K562 (cell line): Measurements from ENCODE around the gene PLEKHO1. TPM values are rescaled to one million over a fixed set of nuclear protein-coding genes. Genes with fewer than 3 reads are reported as not detected.

Experiments used
- ATAC-seq: fragments of 200-7000 bp; cut with Tn5 transposase; 3 replicates; pipeline ENCODE4 v1.9.1; 2020; ENCODE audit warnings: moderate library complexity
- BruUV-seq: library from RNA; stranded (reverse); fragments of 400-500 nt; replicated peaks from 2 replicates; lab custom pipeline; 2021; lab: Mats Ljungman, UMichigan
- CTCF ChIA-PET: fragments of 300-600 bp; formaldehyde crosslinking; extraction: SDS; loops from one replicate; lab custom pipeline; 2021; ENCODE audit warnings: low intra/inter-chr PET ratio; lab: Yijun Ruan, JAX
- POLR2A ChIA-PET: fragments of 300-600, 350-650 bp; sonication (Branson Sonifier 250); formaldehyde crosslinking; extraction: SDS; loops from one replicate; lab custom pipeline; 2021; ENCODE audit warnings: antibody characterized with exemption, inconsistent platforms; lab: Yijun Ruan, JAX
- DNase-seq, 4 experiments: peaks; one replicate each; pipeline versions ENCODE4 v3.0.0 to v3.0.0-alpha.2; 2011 to 2018; ENCODE audit warnings: low spot score in 3 of 4, mixed read lengths in 3 of 4; ENCODE audit errors: extremely low read depth in 1 of 4
- FAIRE-seq: peaks from 2 replicates; lab custom pipeline; 2011; peaks lifted over from hg19 to GRCh38; lab: Jason Lieb, UNC
- H2AFZ ChIP-seq: 2 replicates; pipeline ENCODE4 v1.6.0; 2011; ENCODE audit warnings: low read depth, low read length, control low read depth, inconsistent platforms
- H3K27ac ChIP-seq: fragments of 200-600 bp; 3 replicates; pipeline ENCODE4 v1.8.0; 2011; ENCODE audit warnings: low read depth, mild to moderate bottlenecking, control low read depth, inconsistent platforms, low read length, moderate library complexity, mixed read lengths; ENCODE audit errors: extremely low read depth
- H3K27me3 ChIP-seq, 2 experiments: fragments of 300-600 bp in 1 of 2; 2 replicates in 1 of 2; 3 replicates in 1 of 2; pipeline versions ENCODE4 v1.6.0 to v1.8.0; 2011; ENCODE audit warnings: inconsistent platforms in 2 of 2, low read length in 2 of 2, mild to moderate bottlenecking in 1 of 2, mixed read lengths in 1 of 2, moderate library complexity in 1 of 2; ENCODE audit not compliant: control insufficient read depth in 2 of 2, insufficient read depth in 2 of 2
- H3K36me3 ChIP-seq: fragments of 300-600 bp; 3 replicates; pipeline ENCODE4 v1.8.0; 2011; ENCODE audit warnings: mild to moderate bottlenecking, low read length, inconsistent platforms; ENCODE audit not compliant: control insufficient read depth, insufficient read depth
- H3K4me1 ChIP-seq, 2 experiments: fragments of 200-600 bp in 1 of 2; replicated peaks in 1 of 2; 2 replicates in 1 of 2; 3 replicates in 1 of 2; pipeline versions ENCODE4 v1.5.1 to v1.8.0; 2011; ENCODE audit warnings: inconsistent platforms in 2 of 2, low read length in 2 of 2, mild to moderate bottlenecking in 1 of 2, mixed read lengths in 1 of 2, moderate library complexity in 1 of 2; ENCODE audit not compliant: control insufficient read depth in 2 of 2, insufficient read depth in 2 of 2
- H3K4me2 ChIP-seq: 2 replicates; pipeline ENCODE4 v1.6.1; 2011; ENCODE audit warnings: low read length, control low read depth, inconsistent platforms, mixed read lengths; ENCODE audit not compliant: insufficient read depth
- H3K4me3 ChIP-seq: fragments of 200-600 bp; sonication (generic), shearing (Covaris generic); 2 replicates; pipeline ENCODE4 v1.5.1; 2016; ENCODE audit warnings: control low read depth, inconsistent platforms
- H3K79me2 ChIP-seq: fragments of 200-600 bp; 3 replicates; pipeline ENCODE4 v1.8.0; 2011; ENCODE audit warnings: low read length, inconsistent platforms; ENCODE audit not compliant: control insufficient read depth, insufficient read depth
- H3K9ac ChIP-seq, 2 experiments: 2 replicates each; pipeline versions ENCODE4 v1.6.0 to v1.6.1; 2011; ENCODE audit warnings: low read depth in 2 of 2, low read length in 2 of 2, control low read depth in 1 of 2, inconsistent platforms in 1 of 2, mild to moderate bottlenecking in 1 of 2, mixed read lengths in 1 of 2; ENCODE audit not compliant: insufficient read depth in 1 of 2
- H3K9me1 ChIP-seq: one replicate; pipeline ENCODE4 v1.6.0; 2011; ENCODE audit warnings: inconsistent platforms, mild to moderate bottlenecking, low read length, moderate library complexity; ENCODE audit not compliant: control insufficient read depth, insufficient read depth
- H3K9me3 ChIP-seq: replicated peaks from 2 replicates; pipeline ENCODE4 v1.5.1; 2011; ENCODE audit warnings: low read depth, low read length, inconsistent platforms; ENCODE audit not compliant: control insufficient read depth, insufficient read depth
- H4K20me1 ChIP-seq: replicated peaks from 2 replicates; pipeline ENCODE4 v1.6.1; 2011; ENCODE audit warnings: low read length, inconsistent platforms, mixed read lengths; ENCODE audit not compliant: control insufficient read depth, insufficient read depth
- CCNT2 ChIP-seq: IDR thresholded peaks from 2 replicates; pipeline ENCODE4 v1.6.1; 2011; ENCODE audit warnings: borderline replicate concordance, low read depth, mild to moderate bottlenecking, moderate library complexity, mixed read lengths, low read length; ENCODE audit not compliant: insufficient read length; ENCODE audit errors: extremely low read depth
- FOXJ3 ChIP-seq: sonication (generic); formaldehyde crosslinking; IDR thresholded peaks from 2 replicates; pipeline ENCODE4 v1.4.0; 2020; ENCODE audit warnings: mild to moderate bottlenecking, missing genetic modification reagents
- FOXO4 ChIP-seq: fragments of 450-650 bp; formaldehyde crosslinking; IDR thresholded peaks from 2 replicates; pipeline ENCODE4 v1.4.0; 2020; ENCODE audit warnings: mild to moderate bottlenecking, moderate library complexity
- HSF4 ChIP-seq: fragments of 250-450 bp; sonication (Bioruptor Pico); IDR thresholded peaks from 2 replicates; pipeline ENCODE4 v2.1.2; 2022; ENCODE audit warnings: mild to moderate bottlenecking, moderate library complexity, borderline replicate concordance
- NONO ChIP-seq, 2 experiments: fragments of 200-400 bp in 1 of 2; fragments of 450-650 bp in 1 of 2; formaldehyde crosslinking in 1 of 2; IDR thresholded peaks; 2 replicates each; pipeline ENCODE4 v1.6.1; 2017; ENCODE audit warnings: low read depth in 2 of 2, mild to moderate bottlenecking in 2 of 2, moderate library complexity in 2 of 2, low read length in 1 of 2
- NR2C1 ChIP-seq, 2 experiments: fragments of 450-650 bp; IDR thresholded peaks; 2 replicates each; pipeline ENCODE4 v1.6.1; 2017; ENCODE audit warnings: mild to moderate bottlenecking in 2 of 2, antibody characterized with exemption in 1 of 2, inconsistent platforms in 1 of 2, missing compliant biosample characterization in 1 of 2, missing genetic modification characterization in 1 of 2
- RBFOX2 ChIP-seq: fragments of 200-400 bp; formaldehyde crosslinking; IDR thresholded peaks from 2 replicates; pipeline ENCODE4 v1.6.1; 2017; ENCODE audit warnings: low read depth, mild to moderate bottlenecking, low read length, moderate library complexity
- SRSF1 ChIP-seq: fragments of 200-400 bp; formaldehyde crosslinking; IDR thresholded peaks from 2 replicates; pipeline ENCODE4 v1.6.1; 2017; ENCODE audit warnings: mild to moderate bottlenecking, low read depth, low read length, moderate library complexity
- TRIM28 ChIP-seq: fragments of 450-650 bp; IDR thresholded peaks from 2 replicates; pipeline ENCODE4 v1.6.1; 2017
- WGBS: fragments of 100-300 bp; shearing (Covaris generic); methylation state at CpG from one replicate; pipeline ENCODE4 v1.1.6; 2016; ENCODE audit warnings: low coverage, mixed read lengths; ENCODE audit not compliant: insufficient coverage; ENCODE audit errors: missing lambda C conversion rate; 5-methylcytosine and 5-hydroxymethylcytosine counted together
- in situ Hi-C: fragments of 300-500 bp; cut with MboI; formaldehyde crosslinking; loops from 4 replicates; pipeline ENCODE4 v1.15.0; 2018; ENCODE audit warnings: inconsistent platforms, mixed read lengths
- intact Hi-C: fragments of 100-400 bp; cut with micrococcal nuclease; formaldehyde crosslinking; loops from 2 replicates; pipeline ENCODE4 v1.14.2; 2022
- polyA plus RNA-seq, 8 experiments: library from polyadenylated mRNA; depleted of rRNA in 4 of 8; stranded (reverse) in 5 of 8; unstranded in 3 of 8; fragments of >200 nt; fragmentation: Nextera tagmentation in 2 of 8; fragmentation: Illumina TruSeq in 1 of 8; extraction: Ambion mirVana in 2 of 8; extraction: Trizol in 1 of 8; gene quantifications; 2 replicates each; pipeline versions ENCODE4 v1.2.1 to v1.2.3, GENCODE V29; 2011 to 2014; ENCODE audit warnings: inconsistent platforms in 1 of 8, missing spikeins in 1 of 8
- total RNA-seq, 7 experiments: library from RNA; depleted of rRNA in 6 of 7; stranded (reverse); fragments of >200 nt in 6 of 7; fragmentation: Illumina TruSeq in 2 of 7; extraction: Trizol in 2 of 7; gene quantifications; 2 replicates each; pipeline versions ENCODE4 v1.2.1 to v1.2.3, GENCODE V29; 2011 to 2021; ENCODE audit warnings: low replicate concordance in 1 of 7

Gene PLEKHO1
- total and polyA plus RNA-seq, 9 of the 15 experiments (the other 6 are each of a cell fraction or from before 2014, with no cell fraction given) = 0.39 to 16.2 (median 9.6) TPM

- WGBS = 13% methylated on average over 33 of the region's 114 CpGs
- DNase-seq = peak; percentile 23 to 56 (median 42)
- TF ChIP-seq NR2C1 (IDR thresholded peaks at IDR 0.05) (no peak), NR2C1 (tag; IDR thresholded peaks at IDR 0.05) (no peak), HSF4 (no peak), FOXJ3 (no peak), SRSF1 (no peak), CCNT2 (peak; percentile 14), FOXO4 (CRISPR knock-in tag) (no peak), RBFOX2 (peak; percentile 3; the same call in 1 of the 2 replicates), NONO (IDR thresholded peaks at IDR 0.05; ENCODE audit: low read depth in 2 of 2, low read length in 1 of 2) (peak in 1 of 2 experiments; percentile 46; a peak in 1 of 4 replicates), TRIM28 (no peak)
Observed at GRCh38 chr1:150150133-150151021, 661 bp downstream of the PLEKHO1 start.

More at GRCh38 chr1:150150133-150151021, 661 bp downstream of the PLEKHO1 start:
- FAIRE-seq (no peak), ATAC-seq (peak; percentile 27)
- intact Hi-C loops = no loop called here
- POLR2A ChIA-PET = interaction anchor here (0.7 to 5.3 kb wide), 6 partner anchors 9 to 265 kb away, joined by 3 to 57 read pairs (median 3); no protein-coding TSS in a partner anchor
- H4K20me1 ChIP-seq = no peaks in the 10 kb centered on the region; the same call in 1 of the 2 replicates
- in situ Hi-C loops = no loop called here
- H3K79me2 ChIP-seq = peaks cover 5% of the 10 kb centered on the region; the same call in 1 of the 3 replicates
- H3K9ac ChIP-seq = peak overlapping the region; percentile 58 to 92
- CTCF ChIA-PET = no interaction called here
- H3K4me1 ChIP-seq = peaks cover 16 to 24% of the 10 kb centered on the region in 2 experiments; a peak in 4 of 5 replicates
- 0 out of 3 replicates have a peak, but pooled peaks cover 2% of the 10 kb centered on the region for H3K36me3 ChIP-seq
- peak overlapping the region; percentile 60 for H3K4me2 ChIP-seq
- H2AFZ ChIP-seq = peak overlapping the region; percentile 71
- H3K4me3 ChIP-seq = peak overlapping the region; percentile 53
- no peaks in the 10 kb centered on the region for H3K27me3 ChIP-seq
- no peaks in the 10 kb centered on the region for H3K9me3 ChIP-seq
- no TSS peak for BruUV-seq
- peak overlapping the region; percentile 66; the same call in 1 of the 3 replicates for H3K27ac ChIP-seq
- H3K9me1 ChIP-seq = no peaks in the 10 kb centered on the region
